Panc1 (cell line): Measurements from ENCODE around the gene NR6A1. TPM values are rescaled to one million over a fixed set of nuclear protein-coding genes. Genes with fewer than 3 reads are reported as not detected.

ENCODE experiments used
- ATAC-seq: fragments of 200-7000 bp; cut with Tn5 transposase; 2 replicates; pipeline ENCODE4 v1.9.1; 2020; ENCODE audit warnings: mild to moderate bottlenecking, moderate library complexity
- BruUV-seq: library from RNA; stranded (reverse); fragments of 400-500 nt; replicated peaks from 2 replicates; lab custom pipeline; 2021; lab: Mats Ljungman, UMichigan
- CTCF ChIA-PET: fragments of 300-600 bp; sonication (Branson Sonifier 250); formaldehyde crosslinking; loops from one replicate; lab custom pipeline; 2022; ENCODE audit warnings: antibody characterized with exemption; lab: Charles Lee
- POLR2A ChIA-PET: fragments of 300-600 bp; sonication (Branson Sonifier 250); formaldehyde crosslinking; loops from one replicate; lab custom pipeline; 2022; ENCODE audit warnings: antibody characterized with exemption; lab: Charles Lee
- DNase-seq: peaks from one replicate; pipeline ENCODE4 v3.0.0-alpha.2; 2010; ENCODE audit warnings: low read depth, low spot score
- H3K27ac ChIP-seq: 2 replicates; pipeline ENCODE4 v1.5.1; 2011; ENCODE audit warnings: mild to moderate bottlenecking, low read length, inconsistent platforms
- H3K27me3 ChIP-seq: fragments of 200-500 bp; sonication (Bioruptor generic); 2 replicates; pipeline ENCODE4 v1.6.0; 2014; ENCODE audit warnings: low read length, inconsistent platforms; ENCODE audit not compliant: control insufficient read depth, insufficient read depth
- H3K36me3 ChIP-seq: fragments of 200-500 bp; sonication (Bioruptor generic); 2 replicates; pipeline ENCODE4 v1.5.1; 2014; ENCODE audit warnings: inconsistent platforms, mild to moderate bottlenecking, low read length, moderate library complexity; ENCODE audit not compliant: control insufficient read depth, insufficient read depth
- H3K4me1 ChIP-seq: 2 replicates; pipeline ENCODE4 v1.5.1; 2011; ENCODE audit warnings: inconsistent platforms, mild to moderate bottlenecking, low read length, moderate library complexity; ENCODE audit not compliant: control insufficient read depth, insufficient read depth
- H3K4me3 ChIP-seq, 2 experiments: 2 replicates each; pipeline ENCODE4 v1.5.1; 2011 to 2012; ENCODE audit warnings: low read depth in 2 of 2, low read length in 2 of 2, mild to moderate bottlenecking in 2 of 2, inconsistent platforms in 1 of 2, moderate library complexity in 1 of 2
- H3K9me3 ChIP-seq: fragments of 200-500 bp; sonication (Bioruptor generic); 2 replicates; pipeline ENCODE4 v1.5.1; 2014; ENCODE audit warnings: low read depth, mild to moderate bottlenecking, inconsistent platforms, low read length, moderate library complexity; ENCODE audit not compliant: control insufficient read depth, insufficient read depth
- CTCF ChIP-seq: fragments of 450-650 bp; IDR thresholded peaks from 2 replicates; pipeline ENCODE4 v1.5.1; 2017; ENCODE audit warnings: mild to moderate bottlenecking
- POLR2AphosphoS5 ChIP-seq: IDR thresholded peaks from 2 replicates; pipeline ENCODE4 v1.6.1; 2012; ENCODE audit warnings: mild to moderate bottlenecking, low read depth, low read length, moderate library complexity
- REST ChIP-seq, 2 experiments: IDR thresholded peaks; 2 replicates each; pipeline ENCODE4 v1.6.1; 2011 to 2012; ENCODE audit warnings: low read depth in 2 of 2, control low read depth in 1 of 2, low read length in 1 of 2, mild to moderate bottlenecking in 1 of 2, moderate library complexity in 1 of 2; ENCODE audit not compliant: insufficient read depth in 1 of 2
- SIN3A ChIP-seq: IDR thresholded peaks from 2 replicates; pipeline ENCODE4 v1.6.1; 2012; ENCODE audit warnings: low read depth, mild to moderate bottlenecking, low read length, moderate library complexity, borderline replicate concordance; ENCODE audit not compliant: insufficient read depth
- TCF7L2 ChIP-seq: IDR thresholded peaks from 2 replicates; pipeline ENCODE4 v1.6.1; 2011; ENCODE audit warnings: mild to moderate bottlenecking, low read depth, low read length, inconsistent platforms
- in situ Hi-C: cut with HindIII; loops from 2 replicates; pipeline ENCODE4 v1.10.0; 2016; ENCODE audit warnings: low sequenced_read_pairs, low pct_unique_long_range_greater_than_20kb
- intact Hi-C: fragments of 100-400 bp; cut with micrococcal nuclease; formaldehyde crosslinking; loops from one replicate; pipeline ENCODE4 v1.10.0; 2022; ENCODE audit not compliant: unreplicated experiment
- total RNA-seq: library from RNA; stranded (reverse); gene quantifications from one replicate; pipeline ENCODE4 v1.2.1, GENCODE V29; 2021; ENCODE audit not compliant: unreplicated experiment

NR6A1 gene
- total RNA-seq, 1 experiment from 2014 or later = 7.6 TPM

GRCh38 chr9:124768334-124768733 lies 2.8 kb downstream of the NR6A1 start:
- no peaks in the 10 kb centered on the region; the same call in 1 of the 2 replicates for H3K36me3 ChIP-seq
- H3K4me3 ChIP-seq = peak overlapping the region in 1 of 2 experiments; percentile 74; a peak in 2 of 4 replicates
- no peaks in the 10 kb centered on the region for H3K9me3 ChIP-seq
- ATAC-seq (no peak), DNase-seq (no peak)
- in situ Hi-C loops = no loop called here
- BruUV-seq = no TSS peak
- CTCF ChIA-PET = interaction anchor here (1.4 kb wide), 1 partner anchor 85 kb away, joined by 7 read pairs; the partner anchor contains the start of gene WDR38
- no peak for TF ChIP-seq REST (IDR thresholded peaks at IDR 0.05; ENCODE audit: insufficient read depth in 1 of 2, low read depth in 2 of 2, low read length in 1 of 2)
- no peak for TF ChIP-seq TCF7L2
- no peak for TF ChIP-seq SIN3A
- no peak for TF ChIP-seq POLR2AphosphoS5
- no peak for TF ChIP-seq CTCF
- H3K27me3 ChIP-seq = no peaks in the 10 kb centered on the region
- POLR2A ChIA-PET = interaction anchor here (0.6 kb wide), 1 partner anchor 14 kb away, joined by 4 read pairs; no protein-coding TSS in a partner anchor
- intact Hi-C loops = no loop called here
- peaks cover 35% of the 10 kb centered on the region for H3K4me1 ChIP-seq
- peak overlapping the region; percentile 85; the same call in 1 of the 2 replicates for H3K27ac ChIP-seq

GRCh38 chr9:124767821-124768220 lies 3.3 kb downstream of the NR6A1 start:
- POLR2A ChIA-PET = no interaction called here
- DNase-seq = no peak
- Histone ChIP-seq H3K36me3 (no peaks in the 10 kb centered on the region; the same call in 1 of the 2 replicates), H3K27ac (peak overlapping the region; percentile 34; the same call in 1 of the 2 replicates), H3K4me1 (peaks cover 35% of the 10 kb centered on the region), H3K4me3 (peak overlapping the region in 1 of 2 experiments; percentile 74; a peak in 1 of 4 replicates), H3K9me3 (no peaks in the 10 kb centered on the region), H3K27me3 (no peaks in the 10 kb centered on the region)
- ATAC-seq = no peak
- CTCF ChIA-PET = no interaction called here
- intact Hi-C loops (no loop called here), in situ Hi-C loops (no loop called here)
- BruUV-seq = no TSS peak
- no peak for TF ChIP-seq POLR2AphosphoS5
- no peak for TF ChIP-seq REST (IDR thresholded peaks at IDR 0.05; ENCODE audit: insufficient read depth in 1 of 2, low read depth in 2 of 2, low read length in 1 of 2)
- no peak for TF ChIP-seq CTCF
- no peak for TF ChIP-seq TCF7L2
- TF ChIP-seq SIN3A = no peak
